Prostate gland (tissue), 2 donors: Measurements from ENCODE around the gene TSHB.

ENCODE experiments used
- POLR2A ChIP-seq: fragments of 450-650 bp; IDR thresholded peaks from one replicate; pipeline ENCODE4 v1.6.1; 2016; ENCODE audit warnings: antibody characterized with exemption, mild to moderate bottlenecking
- TF ChIP-seq, protein P1 (sequence below), 4 experiments: fragments of 200-600 bp in 2 of 4; fragments of 450-650 bp in 2 of 4; sonication (generic) in 2 of 4; IDR thresholded peaks; 1 replicate in 3 of 4; 2 replicates in 1 of 4; pipeline ENCODE4 v1.5.1; 2016 to 2019; ENCODE audit warnings: antibody characterized with exemption in 4 of 4, mild to moderate bottlenecking in 2 of 4, moderate library complexity in 2 of 4

DNA sequence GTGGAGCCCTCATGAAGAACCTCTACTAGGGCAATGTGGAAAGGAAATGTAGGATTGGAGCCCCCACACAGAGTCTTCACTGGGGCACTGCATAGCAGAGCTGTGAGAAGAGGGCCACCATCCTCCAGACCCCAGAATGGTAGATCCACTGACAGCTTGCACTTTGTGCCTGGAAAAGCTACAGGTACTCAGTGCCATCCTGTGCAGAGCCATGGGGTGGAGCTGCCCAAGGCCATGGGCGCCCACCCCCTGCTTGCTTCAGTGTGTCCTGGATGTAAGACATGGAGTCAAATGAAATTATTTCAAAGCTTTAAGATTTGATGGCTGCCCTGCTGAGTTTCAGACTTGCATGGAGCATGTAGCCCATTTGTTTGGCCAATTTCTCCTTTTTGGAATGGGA lies 17.2 kb upstream of the TSHB start:
- TF ChIP-seq, protein P1, sequence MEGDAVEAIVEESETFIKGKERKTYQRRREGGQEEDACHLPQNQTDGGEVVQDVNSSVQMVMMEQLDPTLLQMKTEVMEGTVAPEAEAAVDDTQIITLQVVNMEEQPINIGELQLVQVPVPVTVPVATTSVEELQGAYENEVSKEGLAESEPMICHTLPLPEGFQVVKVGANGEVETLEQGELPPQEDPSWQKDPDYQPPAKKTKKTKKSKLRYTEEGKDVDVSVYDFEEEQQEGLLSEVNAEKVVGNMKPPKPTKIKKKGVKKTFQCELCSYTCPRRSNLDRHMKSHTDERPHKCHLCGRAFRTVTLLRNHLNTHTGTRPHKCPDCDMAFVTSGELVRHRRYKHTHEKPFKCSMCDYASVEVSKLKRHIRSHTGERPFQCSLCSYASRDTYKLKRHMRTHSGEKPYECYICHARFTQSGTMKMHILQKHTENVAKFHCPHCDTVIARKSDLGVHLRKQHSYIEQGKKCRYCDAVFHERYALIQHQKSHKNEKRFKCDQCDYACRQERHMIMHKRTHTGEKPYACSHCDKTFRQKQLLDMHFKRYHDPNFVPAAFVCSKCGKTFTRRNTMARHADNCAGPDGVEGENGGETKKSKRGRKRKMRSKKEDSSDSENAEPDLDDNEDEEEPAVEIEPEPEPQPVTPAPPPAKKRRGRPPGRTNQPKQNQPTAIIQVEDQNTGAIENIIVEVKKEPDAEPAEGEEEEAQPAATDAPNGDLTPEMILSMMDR (IDR thresholded peaks at IDR 0.05) = no peak
- TF ChIP-seq POLR2A = no peak
